NOMO-1 treated with DMSO at 0.1 percent for 48 hours (cell line): ENCODE results near the gene HOXB1.

Experiments
- DNase-seq: peaks from one replicate; lab custom pipeline; 2025; ENCODE audit not compliant: unreplicated experiment; lab: John Stamatoyannopoulos, UW

Gene HOXB1

DNA sequence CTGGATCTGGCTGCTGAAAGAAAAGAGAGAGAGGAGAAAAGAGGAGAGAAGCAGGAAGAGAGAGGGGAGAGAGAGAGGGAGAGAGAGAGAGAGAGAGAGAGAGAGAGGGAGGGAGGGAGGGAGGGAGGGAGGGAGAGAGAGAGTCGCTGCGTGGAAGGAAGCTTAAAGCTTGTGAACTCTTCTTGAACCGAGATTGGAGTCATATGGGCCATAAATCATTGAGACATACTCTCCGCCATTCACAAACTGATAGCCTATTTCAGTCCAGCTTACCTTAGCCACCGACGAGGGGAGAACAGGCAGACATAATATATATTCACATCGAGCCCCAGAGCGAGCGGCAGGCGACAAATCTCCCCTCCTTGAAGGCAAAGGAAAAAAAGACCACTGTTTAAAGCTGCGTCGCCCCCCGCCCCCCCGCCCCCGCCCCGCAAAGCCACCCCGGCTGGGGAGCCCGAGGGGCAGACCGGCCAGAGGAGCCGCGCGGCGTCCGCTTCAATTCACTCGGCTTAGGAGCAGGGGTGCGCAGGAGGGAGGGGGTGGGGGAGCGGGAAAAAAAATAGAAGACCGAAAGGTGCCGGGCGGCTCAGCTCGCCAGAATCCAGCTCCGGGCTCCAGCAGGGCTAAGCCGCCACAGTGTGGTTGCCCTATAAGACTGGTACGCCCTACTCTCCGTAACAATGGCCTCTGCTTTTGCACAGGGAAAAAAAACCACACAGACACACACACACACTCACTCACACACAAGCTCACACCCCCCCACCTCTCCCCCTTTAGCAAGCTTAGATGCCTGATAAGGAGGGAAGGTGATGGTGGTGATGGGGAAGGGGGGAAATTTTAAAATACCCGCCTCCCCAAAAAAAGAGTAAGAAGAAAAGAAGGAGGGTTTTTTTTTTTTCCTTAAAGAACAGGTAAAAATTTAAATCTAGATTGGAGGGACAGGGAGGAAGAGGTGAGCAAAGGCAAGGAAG, 24.7 kb upstream of the HOXB1 start:
- DNase-seq, result peak; percentile 22

DNA sequence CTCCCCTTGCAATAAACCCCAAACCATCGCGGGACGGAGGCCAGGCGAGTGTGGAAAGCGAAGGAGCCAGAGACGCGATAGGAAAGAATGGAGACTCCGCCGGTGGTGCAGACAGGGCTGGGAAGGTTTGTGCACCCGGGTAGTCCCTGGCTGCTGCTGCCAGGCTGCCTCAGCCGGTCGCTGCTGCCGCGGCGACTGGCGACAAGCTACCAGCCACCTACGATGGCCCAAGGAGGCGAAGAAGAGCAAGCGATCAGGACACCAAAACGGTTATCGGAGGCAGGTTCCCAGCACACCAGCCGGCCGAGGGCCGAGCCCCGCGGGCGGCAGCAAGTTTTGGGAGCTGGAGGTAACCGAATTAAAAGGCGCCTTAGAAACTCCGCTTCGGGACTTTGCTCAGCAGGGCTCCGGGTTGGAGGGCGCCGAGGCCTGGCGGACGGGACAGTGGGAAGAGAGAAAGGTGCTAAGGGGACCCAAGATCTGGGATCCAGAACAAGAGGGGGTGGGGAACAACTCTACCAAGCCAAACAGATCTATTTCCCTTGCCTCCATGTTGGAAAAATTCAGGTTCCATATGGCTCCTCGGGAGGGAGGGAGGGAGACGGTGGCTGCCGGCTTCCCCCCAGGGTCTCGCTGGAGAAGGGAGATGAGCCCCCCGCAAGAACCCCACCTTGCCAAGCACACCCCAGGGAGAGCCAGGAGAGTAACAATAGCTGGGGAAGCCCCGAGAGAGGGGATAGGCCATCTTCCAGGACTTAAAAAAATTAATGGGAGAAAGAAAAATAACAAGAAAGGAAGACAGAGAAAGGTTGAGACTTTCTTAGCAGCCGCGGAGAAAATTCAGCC, 23.8 kb upstream of the HOXB1 start:
- DNase-seq, result no peak

GRCh38 chr17:48553826-48554225, 23.0 kb upstream of the HOXB1 start:
- no peak for DNase-seq

- no peak for DNase-seq
Observed at GRCh38 chr17:48553190-48553547, 22.4 kb upstream of the HOXB1 start.

GRCh38 chr17:48552466-48553189, 21.8 kb upstream of the HOXB1 start:
- DNase-seq, result no peak

DNA sequence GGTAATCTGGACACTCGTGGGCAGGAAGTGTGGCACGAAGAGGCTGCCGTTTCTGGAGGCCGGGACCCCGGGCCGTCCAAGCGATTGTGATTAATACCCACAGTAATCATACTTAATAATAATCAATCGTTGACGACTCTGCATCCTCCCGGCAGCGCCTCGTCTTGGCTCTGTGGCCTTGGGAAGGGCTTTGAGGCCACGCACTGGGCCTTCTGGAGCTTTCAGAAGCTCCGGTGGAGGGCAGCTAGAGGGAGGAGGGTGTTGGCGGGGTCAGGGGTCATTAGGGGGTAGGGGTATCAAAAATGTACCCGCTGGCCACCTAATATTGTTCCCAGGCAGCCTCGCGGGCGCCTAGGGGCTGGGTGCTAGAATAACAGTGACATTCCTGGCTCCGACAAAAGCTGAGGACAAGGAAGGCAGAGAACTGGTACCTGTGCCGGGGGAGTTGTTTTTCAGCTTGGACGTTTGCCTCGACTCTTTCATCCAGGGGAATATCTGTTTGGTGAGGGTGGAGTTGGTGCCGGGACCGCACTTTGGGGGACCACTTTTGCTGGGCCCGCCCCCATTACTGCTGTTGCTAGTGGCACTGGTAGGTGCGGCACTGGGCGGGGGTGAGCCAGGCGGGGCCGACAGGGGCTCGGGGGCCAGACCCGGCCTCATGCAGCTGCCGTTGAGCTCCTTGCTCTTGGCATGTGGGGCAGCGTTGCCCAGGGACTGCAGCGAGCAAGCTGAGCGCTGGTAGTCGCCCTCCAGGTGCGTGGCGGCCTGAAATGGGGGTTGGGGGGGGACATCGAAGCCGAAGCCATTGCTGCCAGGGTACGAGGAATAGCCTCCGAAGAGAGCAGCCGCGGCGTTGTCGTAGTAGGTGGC, 21.0 kb upstream of the HOXB1 start:
- DNase-seq, result no peak

DNA sequence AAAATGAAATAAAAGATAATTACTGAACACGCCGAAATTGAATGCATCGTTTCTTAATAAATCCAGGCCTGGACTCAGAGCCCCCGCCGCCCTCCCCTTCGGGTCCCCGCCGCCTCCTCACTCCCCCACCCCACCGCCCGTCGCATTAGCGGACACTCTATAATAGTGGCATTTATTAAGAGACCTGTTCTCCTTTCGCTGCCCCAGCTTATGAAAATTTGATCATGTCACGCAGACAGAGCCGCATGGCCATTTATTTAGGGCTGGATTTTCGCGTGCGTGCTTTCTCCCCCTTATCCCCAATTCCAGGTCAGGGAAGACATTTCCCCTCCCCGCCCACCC, 20.4 kb upstream of the HOXB1 start:
- no peak for DNase-seq

DNA sequence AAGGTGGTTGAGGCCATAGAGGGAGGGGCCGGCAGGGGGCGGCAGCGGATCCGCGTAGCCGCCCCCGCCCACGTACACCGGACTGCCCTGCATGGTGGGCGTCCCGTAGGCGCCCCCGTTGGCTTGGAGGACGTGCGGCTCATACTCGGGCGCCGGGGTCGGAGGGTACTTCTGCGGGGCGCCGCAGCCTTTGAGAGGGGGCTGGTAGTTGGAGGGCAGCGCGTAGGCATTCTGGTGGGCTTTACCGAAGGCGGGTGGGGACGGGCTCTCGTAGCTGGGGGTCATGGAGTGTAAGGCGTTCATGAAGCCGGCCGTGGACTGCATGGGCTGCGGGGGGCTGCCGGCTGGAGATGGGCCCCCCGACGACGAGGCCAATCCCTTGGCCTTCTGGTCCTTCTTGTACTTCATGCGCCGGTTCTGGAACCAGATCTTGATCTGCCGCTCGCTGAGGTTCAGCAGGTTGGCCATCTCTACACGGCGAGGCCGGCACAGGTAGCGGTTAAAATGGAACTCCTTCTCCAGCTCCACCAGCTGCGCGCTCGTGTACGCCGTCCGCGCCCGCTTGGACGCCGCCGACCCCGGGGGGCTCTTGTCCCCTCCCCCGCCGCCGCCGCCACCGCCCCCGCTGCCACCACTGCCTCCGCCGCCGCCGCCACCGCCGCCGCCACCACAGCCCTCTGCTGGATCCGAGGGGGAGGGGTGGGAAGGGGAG, 19.8 kb upstream of the HOXB1 start:
- DNase-seq, result no peak

DNA sequence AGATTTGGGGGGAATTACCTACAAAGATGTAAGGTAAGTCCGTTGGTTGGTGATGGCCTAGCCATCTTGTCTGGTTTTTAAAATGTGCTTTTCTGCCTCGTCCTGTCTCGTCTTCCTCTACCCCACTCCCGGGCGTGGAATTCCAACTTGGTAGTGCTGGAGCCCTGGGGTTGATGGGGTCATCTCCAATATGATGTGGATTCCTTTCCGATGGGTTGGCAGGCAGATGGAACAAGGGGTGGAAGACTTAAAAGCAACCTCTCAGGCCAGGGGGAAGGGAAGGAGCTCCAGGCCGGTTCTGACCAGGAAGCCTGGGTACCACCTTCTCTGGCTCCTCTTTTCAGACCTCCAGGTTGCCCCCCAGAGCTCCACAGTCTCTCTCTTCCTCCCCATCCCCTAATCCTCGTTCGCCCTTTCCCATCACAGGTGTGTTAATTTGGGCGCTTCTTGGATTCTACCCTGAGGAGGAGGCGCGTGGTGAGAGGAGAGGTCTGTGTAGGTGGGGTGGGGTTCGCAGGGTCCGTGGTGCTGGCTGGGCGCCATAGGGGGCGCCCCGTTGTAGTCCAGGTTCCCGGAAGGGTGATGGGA, 19.2 kb upstream of the HOXB1 start:
- DNase-seq, result no peak

DNA sequence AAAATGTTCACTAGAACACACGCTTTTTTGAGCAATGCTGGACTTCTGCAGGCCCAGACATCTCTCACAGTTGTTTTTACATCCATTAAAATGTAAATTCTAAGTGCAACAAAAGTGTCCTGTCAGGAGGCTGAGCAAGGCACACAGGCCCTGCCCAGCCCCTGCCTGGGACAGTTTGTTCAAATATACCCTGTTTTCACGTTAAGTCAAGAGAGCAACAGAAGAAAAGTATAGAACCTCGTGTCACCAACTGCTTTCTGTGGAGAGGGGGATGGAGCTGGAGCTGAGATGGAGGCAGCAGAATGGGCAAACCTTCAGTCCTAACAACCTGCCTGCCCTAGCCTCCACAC, 18.4 kb upstream of the HOXB1 start:
- DNase-seq, result no peak

DNA sequence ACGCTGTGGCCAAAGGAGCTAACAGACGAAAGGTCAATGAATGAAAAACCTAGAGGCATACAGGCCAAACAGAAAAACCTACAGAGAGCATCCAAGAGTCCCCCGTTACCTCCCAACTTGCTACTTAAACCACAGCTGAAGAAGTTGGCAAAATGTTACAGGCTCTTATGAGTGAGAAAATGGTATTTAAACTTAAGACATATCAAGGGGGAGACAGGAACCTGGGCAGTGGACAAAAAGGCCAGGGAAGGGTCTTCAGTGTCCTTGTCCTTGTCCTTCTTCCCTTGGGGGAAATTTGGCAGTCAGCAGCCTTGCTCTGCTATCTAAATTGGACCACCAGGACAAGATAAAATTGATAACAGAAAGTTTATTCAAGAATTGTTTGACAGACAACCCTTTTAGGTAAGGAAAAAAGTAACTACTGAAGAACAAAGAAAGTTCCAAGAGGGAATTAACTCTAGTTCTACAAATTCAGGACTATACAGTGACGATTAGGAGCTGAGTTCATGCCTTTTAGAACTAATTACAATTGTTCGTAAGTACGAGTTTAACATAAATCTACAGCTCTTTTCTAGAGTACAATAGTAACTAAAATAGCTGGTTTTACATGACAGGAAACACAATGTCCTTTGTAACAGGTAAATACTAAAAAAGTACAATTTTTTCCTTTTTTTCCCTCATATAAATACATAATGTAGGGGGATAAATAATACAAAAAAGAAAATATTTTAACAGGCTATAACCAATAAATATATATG, 17.9 kb upstream of the HOXB1 start:
- DNase-seq, result no peak

DNA sequence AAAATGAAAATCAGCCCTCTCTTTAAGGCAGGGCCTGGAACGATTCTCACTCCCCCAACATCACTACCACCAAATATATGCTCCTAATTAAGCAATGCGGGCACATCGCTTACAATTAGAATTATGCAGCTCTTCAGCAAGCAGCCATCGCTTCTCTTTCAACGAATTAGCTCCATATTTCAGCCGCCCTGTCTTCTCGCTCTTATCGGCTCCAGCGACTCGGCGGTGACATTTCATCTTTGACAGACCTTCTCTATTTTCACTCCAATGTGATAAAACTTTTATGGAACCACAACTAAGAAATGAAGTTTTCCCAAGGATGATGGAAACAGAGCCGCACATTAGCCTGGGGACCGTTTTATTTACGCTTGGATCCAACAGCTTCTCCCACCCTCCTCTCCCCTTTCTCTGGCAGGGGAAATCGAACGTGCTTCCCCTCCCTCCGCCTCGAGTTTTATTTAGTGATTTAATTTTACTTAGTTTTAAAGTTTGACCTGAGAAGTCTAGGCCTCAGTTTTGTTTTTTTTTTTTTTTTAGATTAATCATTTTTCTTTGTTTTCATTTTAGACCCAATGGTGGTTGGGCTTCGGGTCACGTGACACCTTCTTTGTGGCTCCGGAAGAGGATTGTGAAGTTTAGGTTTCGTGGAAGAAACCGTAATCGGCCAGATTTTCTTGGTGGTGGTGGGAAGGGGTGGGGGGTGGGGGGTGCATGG, 17.2 kb upstream of the HOXB1 start:
- DNase-seq, result no peak

GRCh38 chr17:48546924-48547807, 16.4 kb upstream of the HOXB1 start:
- DNase-seq, result no peak

DNA sequence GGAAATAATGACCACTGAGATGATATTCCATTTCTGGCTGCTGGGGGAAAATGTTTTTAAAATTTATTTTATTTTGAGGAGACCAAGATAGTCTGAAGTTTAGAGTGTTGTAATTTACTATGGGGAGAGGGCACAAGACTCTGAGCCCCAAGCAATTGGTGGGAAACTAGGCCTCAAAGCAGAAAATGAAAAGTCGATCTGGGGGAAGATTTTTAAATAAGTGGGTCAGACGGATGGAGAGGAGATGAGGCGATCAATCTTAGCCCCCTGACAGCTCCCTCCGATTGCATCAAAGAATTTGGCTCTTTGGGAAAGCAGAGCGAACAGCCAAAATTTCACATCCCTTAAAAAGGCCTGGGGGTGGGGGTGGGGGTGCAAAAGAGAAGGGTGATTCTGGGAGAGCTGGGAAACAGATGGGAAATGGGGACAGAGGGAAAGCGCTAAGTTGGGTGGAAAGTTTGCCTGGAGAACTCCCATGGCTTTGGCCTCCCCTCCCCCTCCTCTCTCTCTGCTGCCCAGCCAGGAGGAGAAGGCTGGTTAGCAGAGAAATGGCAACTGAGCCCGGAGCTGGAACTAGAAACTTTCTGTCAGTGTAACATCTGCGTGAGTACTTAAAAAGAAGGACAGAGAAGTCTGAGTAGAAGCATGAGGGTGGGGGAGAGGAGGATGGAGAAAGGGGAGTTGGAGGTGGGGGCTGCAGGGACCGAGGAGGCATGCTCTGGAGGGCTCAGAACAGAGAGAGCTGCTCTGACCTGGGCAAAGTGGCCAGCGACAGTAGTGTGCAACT, 15.5 kb upstream of the HOXB1 start:
- no peak for DNase-seq

GRCh38 chr17:48545539-48545938, 14.7 kb upstream of the HOXB1 start:
- DNase-seq, result no peak

- DNase-seq, result no peak
Observed at GRCh38 chr17:48545022-48545375, 14.2 kb upstream of the HOXB1 start, which contains the start of gene HOXB2. TSS of gene HOXB2 (minus strand) at chr17:48545109. CDS start at chr17:48544911, 198 bp downstream.
